HCT116 (cell line): ENCODE measurements around the gene KRT17. TPM values are rescaled to one million over a fixed set of nuclear protein-coding genes. Genes with fewer than 3 reads are reported as not detected.

ENCODE experiments used
- ATAC-seq: fragments of 200-7000 bp; cut with Tn5 transposase; 2 replicates; pipeline ENCODE4 v1.9.1; 2020; ENCODE audit warnings: mild to moderate bottlenecking, moderate library complexity
- BruUV-seq: library from RNA; stranded (reverse); fragments of 400-500 nt; replicated peaks from 2 replicates; lab custom pipeline; 2021; lab: Mats Ljungman, UMichigan
- CTCF ChIA-PET: fragments of 300-600 bp; sonication (Branson Sonifier 250); formaldehyde crosslinking; loops from one replicate; lab custom pipeline; 2021; ENCODE audit warnings: antibody characterized with exemption; lab: Charles Lee
- POLR2A ChIA-PET: fragments of 300-600, 350-600 bp; sonication (Branson Sonifier 250); formaldehyde crosslinking; loops from one replicate; lab custom pipeline; 2021; ENCODE audit warnings: antibody characterized with exemption; lab: Charles Lee
- RAD21 ChIA-PET, 2 experiments: fragments of 300-600 bp; sonication (Branson Sonifier 250); formaldehyde crosslinking; loops; one replicate each; lab custom pipeline; 2023; ENCODE audit warnings: low total read pairs in 2 of 2; ENCODE audit not compliant: uncharacterized antibody in 2 of 2, unreplicated experiment in 2 of 2, low non-redundant PET in 1 of 2; lab: Charles Lee
- DNase-seq: peaks from one replicate; pipeline ENCODE4 v3.0.0-alpha.2; 2010; ENCODE audit warnings: low read depth, low spot score
- H2AFZ ChIP-seq: fragments of 200-600 bp; shearing (Covaris generic), sonication (generic); 2 replicates; pipeline ENCODE4 v1.6.1; 2017; ENCODE audit warnings: low read depth, mixed run types, mixed read lengths, antibody characterized with exemption, low read length; ENCODE audit not compliant: poor library complexity, severe bottlenecking
- H3K27ac ChIP-seq: 2 replicates; pipeline ENCODE4 v1.5.1; 2012; ENCODE audit warnings: low read depth, low read length
- H3K27me3 ChIP-seq: fragments of 200-600 bp; sonication (generic); 2 replicates; pipeline ENCODE4 v1.6.1; 2016; ENCODE audit warnings: mixed run types, low read length, mixed read lengths; ENCODE audit not compliant: insufficient read depth
- H3K36me3 ChIP-seq, 2 experiments: fragments of 200-500 bp in 1 of 2; fragments of 200-600 bp in 1 of 2; sonication (Bioruptor generic) in 1 of 2; sonication (generic) in 1 of 2; 2 replicates each; pipeline versions ENCODE4 v1.5.1 to v1.6.1; 2014 to 2016; ENCODE audit warnings: low read length in 2 of 2, inconsistent platforms in 1 of 2, mixed read lengths in 1 of 2, mixed run types in 1 of 2; ENCODE audit not compliant: insufficient read depth in 2 of 2, control insufficient read depth in 1 of 2
- H3K4me1 ChIP-seq, 2 experiments: fragments of 200-600 bp in 1 of 2; sonication (generic) in 1 of 2; 2 replicates each; pipeline versions ENCODE4 v1.5.1 to v1.6.1; 2012 to 2017; ENCODE audit warnings: low read length in 2 of 2, inconsistent platforms in 1 of 2, mild to moderate bottlenecking in 1 of 2, mixed read lengths in 1 of 2, mixed run types in 1 of 2, moderate library complexity in 1 of 2; ENCODE audit not compliant: insufficient read depth in 2 of 2, control insufficient read depth in 1 of 2
- H3K4me2 ChIP-seq: fragments of 200-600 bp; sonication (generic); 2 replicates; pipeline ENCODE4 v1.6.1; 2017; ENCODE audit warnings: mixed run types, low read length, mixed read lengths
- H3K4me3 ChIP-seq, 2 experiments: fragments of 200-600 bp in 1 of 2; sonication (generic) in 1 of 2; replicated peaks in 1 of 2; 2 replicates each; pipeline ENCODE4 v1.5.1; 2011 to 2016; ENCODE audit warnings: low read length in 2 of 2, control low read depth in 1 of 2, low read depth in 1 of 2, mild to moderate bottlenecking in 1 of 2, mixed read lengths in 1 of 2, mixed run types in 1 of 2
- H3K79me2 ChIP-seq: fragments of 200-600 bp; sonication (generic); 2 replicates; pipeline ENCODE4 v1.6.1; 2017; ENCODE audit warnings: mild to moderate bottlenecking, mixed run types, low read length, moderate library complexity, mixed read lengths; ENCODE audit not compliant: insufficient read depth
- H3K9ac ChIP-seq: fragments of 200-600 bp; sonication (generic); 2 replicates; pipeline ENCODE4 v1.6.1; 2016; ENCODE audit warnings: low read length, mixed read lengths
- H3K9me2 ChIP-seq: fragments of 200-600 bp; sonication (generic), shearing (Covaris generic); 2 replicates; pipeline ENCODE4 v1.6.1; 2017; ENCODE audit warnings: mixed run types, mild to moderate bottlenecking, moderate library complexity; ENCODE audit not compliant: insufficient read depth
- H3K9me3 ChIP-seq, 2 experiments: fragments of 200-500 bp in 1 of 2; fragments of 200-600 bp in 1 of 2; sonication (Bioruptor generic) in 1 of 2; sonication (generic) in 1 of 2; 2 replicates each; pipeline ENCODE4 v1.6.1; 2014 to 2017; ENCODE audit warnings: low read length in 2 of 2, mixed read lengths in 2 of 2, inconsistent platforms in 1 of 2, low read depth in 1 of 2, mild to moderate bottlenecking in 1 of 2, mixed run types in 1 of 2, moderate library complexity in 1 of 2; ENCODE audit not compliant: control insufficient read depth in 1 of 2, insufficient read depth in 1 of 2
- H4K20me1 ChIP-seq: fragments of 200-600 bp; sonication (generic), shearing (Covaris generic); 2 replicates; pipeline ENCODE4 v1.6.1; 2017; ENCODE audit warnings: mixed run types, mild to moderate bottlenecking, moderate library complexity; ENCODE audit not compliant: insufficient read depth
- EGR1 ChIP-seq: IDR thresholded peaks from 2 replicates; pipeline ENCODE4 v1.6.1; 2012; ENCODE audit warnings: low read depth
- ELF1 ChIP-seq: IDR thresholded peaks from 2 replicates; pipeline ENCODE4 v1.6.1; 2012; ENCODE audit warnings: low read depth, borderline replicate concordance
- RAD21 ChIP-seq: IDR thresholded peaks from 2 replicates; pipeline ENCODE4 v1.6.1; 2012; ENCODE audit warnings: low read depth, mild to moderate bottlenecking
- SP1 ChIP-seq: IDR thresholded peaks from 2 replicates; pipeline ENCODE4 v1.6.1; 2012; ENCODE audit warnings: low read depth
- TCF7L2 ChIP-seq: IDR thresholded peaks from 2 replicates; pipeline ENCODE4 v1.7.0; 2011; ENCODE audit warnings: borderline replicate concordance, inconsistent platforms; ENCODE audit not compliant: insufficient read depth, insufficient read length; ENCODE audit errors: extremely low read depth
- ZNF274 ChIP-seq: fragments of 200-500 bp; sonication (Bioruptor generic); IDR thresholded peaks from 2 replicates; pipeline ENCODE4 v1.6.1; 2014; ENCODE audit warnings: mild to moderate bottlenecking, low read depth, low read length, inconsistent platforms
- intact Hi-C: fragments of 100-400 bp; cut with micrococcal nuclease; formaldehyde crosslinking; loops from 2 replicates; pipeline ENCODE4 v1.10.0; 2022
- total RNA-seq: library from RNA; stranded (reverse); gene quantifications from one replicate; pipeline ENCODE4 v1.2.1, GENCODE V29; 2021; ENCODE audit not compliant: unreplicated experiment
- TF ChIP-seq, protein P1 (sequence below), 3 experiments: fragments of 200-600 bp in 1 of 3; sonication (generic) in 1 of 3; IDR thresholded peaks in 2 of 3; conservative IDR thresholded peaks in 1 of 3; 2 replicates each; pipeline ENCODE4 v1.5.1; 2012 to 2017; ENCODE audit warnings: low read depth in 2 of 3, low read length in 2 of 3, antibody characterized with exemption in 1 of 3, borderline replicate concordance in 1 of 3, control low read depth in 1 of 3, mild to moderate bottlenecking in 1 of 3, mixed read lengths in 1 of 3, mixed run types in 1 of 3, moderate library complexity in 1 of 3; ENCODE audit not compliant: insufficient read depth in 1 of 3

Gene KRT17
- total RNA-seq, 1 experiment from 2014 or later = not detected

DNA sequence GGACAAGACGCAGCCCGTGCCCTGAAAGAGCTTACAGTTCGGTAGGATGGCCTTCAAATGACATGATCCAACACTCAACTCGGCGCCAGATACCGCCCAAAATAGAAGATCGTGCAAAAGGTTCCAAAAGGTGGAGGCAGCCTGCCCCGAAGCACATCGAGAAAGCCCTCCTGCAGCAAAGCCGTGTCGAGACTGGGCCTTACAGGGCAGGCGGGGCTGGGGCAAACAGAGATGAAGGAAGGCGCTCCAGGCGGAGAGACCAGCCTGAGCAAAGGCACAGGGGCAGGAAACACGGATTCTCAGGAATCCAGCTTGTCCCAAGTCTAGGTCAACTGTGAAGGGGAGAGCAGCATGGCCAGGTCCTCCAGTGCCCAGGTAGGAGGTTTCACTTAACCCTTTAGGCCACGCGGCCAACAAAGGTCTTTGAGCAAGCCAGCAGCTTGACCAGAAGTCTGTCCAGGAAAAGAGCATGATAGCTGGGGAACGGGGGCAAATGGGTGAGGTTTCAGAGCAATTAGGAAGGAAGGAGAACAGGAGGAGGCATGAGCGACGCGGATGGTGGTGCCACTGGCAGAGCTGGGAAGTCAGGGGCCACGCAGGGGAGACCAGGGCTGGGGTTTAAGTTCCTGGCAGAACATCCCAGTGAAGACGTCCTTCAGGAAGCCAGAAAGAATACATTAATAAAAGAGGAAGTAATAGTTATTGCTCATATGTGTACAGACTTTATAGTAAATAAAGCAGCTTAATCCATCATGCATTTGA lies 43.1 kb upstream of the KRT17 start:
- Histone ChIP-seq H3K27ac (peak overlapping the region; percentile 69; the same call in 1 of the 2 replicates), H3K9me2 (no peaks in the 10 kb centered on the region), H3K9me3 (no peaks in the 10 kb centered on the region), H3K4me2 (peak overlapping the region; percentile 82), H2AFZ (peak overlapping the region; percentile 86), H3K36me3 (no peaks in the 10 kb centered on the region), H3K4me1 (peaks cover 14 to 55% of the 10 kb centered on the region in 2 experiments), H4K20me1 (no peaks in the 10 kb centered on the region), H3K27me3 (no peaks in the 10 kb centered on the region), H3K4me3 (peak overlapping the region in 1 of 2 experiments; percentile 57; a peak in 2 of 4 replicates), H3K79me2 (no peaks in the 10 kb centered on the region), H3K9ac (peak overlapping the region; percentile 59)
- RAD21 ChIA-PET = interaction anchor here in 1 of 2 experiments (0.7 to 1.6 kb wide), 2 partner anchors 70 to 118 kb away, joined by 3 to 5 read pairs; no protein-coding TSS in a partner anchor
- no peak for TF ChIP-seq TCF7L2
- no peak for TF ChIP-seq SP1
- TF ChIP-seq ZNF274 = no peak
- TF ChIP-seq EGR1 = no peak
- CTCF ChIA-PET = interaction anchor here (0.8 to 8.7 kb wide), 7 partner anchors 12 to 1052 kb away, joined by 3 to 217 read pairs (median 3); partner anchors contain the start of gene EIF1
- no TSS peak for BruUV-seq
- intact Hi-C loops = loop anchor here (2.0 to 5.0 kb wide), 3 partner anchors 345 to 1309 kb away; no protein-coding TSS in a partner anchor
- ATAC-seq (no peak), DNase-seq (no peak)
- POLR2A ChIA-PET = interaction anchor here (3.8 kb wide), 1 partner anchor 21 kb away, joined by 28 read pairs; the partner anchor contains the start of gene EIF1

DNA sequence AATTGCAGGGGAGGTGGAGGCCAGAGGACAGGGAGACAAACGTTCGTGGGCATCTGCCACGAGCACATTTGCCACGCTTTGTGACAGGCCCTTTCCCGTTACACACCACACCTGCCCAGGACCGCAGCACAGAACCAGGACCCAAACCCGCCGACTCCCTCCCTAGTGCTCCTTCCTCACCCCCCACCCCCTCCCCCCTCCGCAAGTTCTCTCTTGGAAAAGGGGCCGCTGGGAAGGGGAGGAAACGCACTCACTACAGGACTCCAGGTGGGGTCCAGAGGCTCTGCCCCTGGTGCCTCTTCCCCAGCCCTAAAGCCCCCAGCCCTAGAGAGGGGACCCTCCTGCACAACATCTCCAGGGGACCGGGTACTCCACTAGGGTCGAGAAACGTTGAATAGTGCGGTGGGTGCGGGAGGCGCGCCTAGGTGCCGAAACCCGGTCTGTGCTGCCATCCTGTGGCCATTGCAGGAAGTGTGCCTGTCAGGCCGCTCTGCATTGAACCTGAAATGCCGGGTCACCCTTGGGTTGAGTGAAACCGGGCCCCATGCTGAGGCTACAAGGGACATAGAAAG lies 42.4 kb upstream of the KRT17 start:
- Histone ChIP-seq H3K9me3 (no peaks in the 10 kb centered on the region), H3K79me2 (no peaks in the 10 kb centered on the region), H3K27ac (peak overlapping the region; percentile 69), H2AFZ (peak overlapping the region; percentile 86), H3K36me3 (no peaks in the 10 kb centered on the region), H3K4me3 (peak overlapping the region; percentile 34 to 57), H4K20me1 (no peaks in the 10 kb centered on the region), H3K27me3 (no peaks in the 10 kb centered on the region), H3K9ac (peak overlapping the region; percentile 59), H3K4me2 (peak overlapping the region; percentile 82), H3K4me1 (peaks cover 14 to 57% of the 10 kb centered on the region in 2 experiments), H3K9me2 (no peaks in the 10 kb centered on the region)
- no TSS peak for BruUV-seq
- ChIA-PET RAD21 (interaction anchor here (1.5 to 1.7 kb wide), 3 partner anchors 118 kb away, joined by 5 to 10 read pairs (median 7); no protein-coding TSS in a partner anchor), POLR2A (interaction anchor here (1.3 to 3.8 kb wide), 5 partner anchors 21 to 145 kb away, joined by 4 to 28 read pairs (median 10); partner anchors contain the start of genes EIF1 and KRT19), CTCF (interaction anchor here (0.6 to 8.7 kb wide), 18 partner anchors 9 to 1101 kb away, joined by 3 to 217 read pairs (median 6); partner anchors contain the start of gene EIF1)
- intact Hi-C loops = loop anchor here (1.0 to 5.0 kb wide), 4 partner anchors 117 to 1308 kb away; no protein-coding TSS in a partner anchor
- peak; percentile 52 for DNase-seq
- peak; percentile 70 for ATAC-seq
- TF ChIP-seq, protein P1, sequence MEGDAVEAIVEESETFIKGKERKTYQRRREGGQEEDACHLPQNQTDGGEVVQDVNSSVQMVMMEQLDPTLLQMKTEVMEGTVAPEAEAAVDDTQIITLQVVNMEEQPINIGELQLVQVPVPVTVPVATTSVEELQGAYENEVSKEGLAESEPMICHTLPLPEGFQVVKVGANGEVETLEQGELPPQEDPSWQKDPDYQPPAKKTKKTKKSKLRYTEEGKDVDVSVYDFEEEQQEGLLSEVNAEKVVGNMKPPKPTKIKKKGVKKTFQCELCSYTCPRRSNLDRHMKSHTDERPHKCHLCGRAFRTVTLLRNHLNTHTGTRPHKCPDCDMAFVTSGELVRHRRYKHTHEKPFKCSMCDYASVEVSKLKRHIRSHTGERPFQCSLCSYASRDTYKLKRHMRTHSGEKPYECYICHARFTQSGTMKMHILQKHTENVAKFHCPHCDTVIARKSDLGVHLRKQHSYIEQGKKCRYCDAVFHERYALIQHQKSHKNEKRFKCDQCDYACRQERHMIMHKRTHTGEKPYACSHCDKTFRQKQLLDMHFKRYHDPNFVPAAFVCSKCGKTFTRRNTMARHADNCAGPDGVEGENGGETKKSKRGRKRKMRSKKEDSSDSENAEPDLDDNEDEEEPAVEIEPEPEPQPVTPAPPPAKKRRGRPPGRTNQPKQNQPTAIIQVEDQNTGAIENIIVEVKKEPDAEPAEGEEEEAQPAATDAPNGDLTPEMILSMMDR (IDR thresholded peaks at IDR 0.05 in 2 of 3, conservative IDR thresholded peaks at IDR 0.05 in 1 of 3; ENCODE audit: borderline replicate concordance in 1 of 3, insufficient read depth in 1 of 3, low read depth in 2 of 3, low read length in 2 of 3) = peak; percentile 82 to 96 (median 95)
- peak; percentile 94 for TF ChIP-seq RAD21
- TF ChIP-seq ELF1 = no peak
